Measurements from ENCODE around the gene OSMR.

Gene OSMR

DNA sequence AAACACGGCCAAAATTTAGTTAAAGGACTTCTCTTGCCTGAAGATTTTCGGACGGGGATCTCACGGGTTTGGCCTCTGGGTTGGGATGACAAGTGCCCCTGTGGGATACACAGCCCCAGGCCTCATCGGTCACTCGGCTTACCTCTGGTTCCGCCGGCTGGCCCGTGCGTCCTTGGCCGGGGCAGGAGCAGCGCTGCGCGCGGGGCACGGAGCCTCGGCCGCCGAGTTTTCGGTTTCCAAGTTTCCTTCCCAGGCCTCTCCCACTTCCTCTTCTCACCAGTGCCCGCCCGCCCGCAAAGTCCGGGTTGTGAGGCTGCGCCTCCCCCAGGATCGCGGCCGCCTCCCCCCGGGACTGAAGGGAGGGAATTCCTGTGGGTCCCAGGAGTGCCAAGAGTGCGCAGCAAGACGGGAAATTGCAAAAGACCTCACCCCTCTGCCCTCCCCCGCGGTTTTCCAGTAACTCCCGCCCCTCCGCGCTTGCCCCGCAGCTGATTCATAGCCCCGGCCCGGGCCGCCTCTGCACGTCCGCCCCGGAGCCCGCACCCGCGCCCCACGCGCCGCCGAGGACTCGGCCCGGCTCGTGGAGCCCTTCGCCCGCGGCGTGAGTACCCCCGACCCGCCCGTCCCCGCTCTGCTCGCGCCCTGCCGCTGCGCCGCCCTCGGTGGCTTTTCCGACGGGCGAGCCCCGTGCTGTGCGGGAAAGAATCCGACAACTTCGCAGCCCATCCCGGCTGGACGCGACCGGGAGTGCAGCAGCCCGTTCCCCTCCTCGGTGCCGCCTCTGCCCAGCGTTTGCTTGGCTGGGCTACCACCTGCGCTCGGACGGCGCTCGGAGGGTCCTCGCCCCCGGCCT is at the start of gene OSMR:
TSS of gene OSMR (plus strand) at position 487 of the 853 bp plus-strand sequence. CDS start 23,033 bp downstream, outside the sequence.
- DNase-seq: no peak

DNA sequence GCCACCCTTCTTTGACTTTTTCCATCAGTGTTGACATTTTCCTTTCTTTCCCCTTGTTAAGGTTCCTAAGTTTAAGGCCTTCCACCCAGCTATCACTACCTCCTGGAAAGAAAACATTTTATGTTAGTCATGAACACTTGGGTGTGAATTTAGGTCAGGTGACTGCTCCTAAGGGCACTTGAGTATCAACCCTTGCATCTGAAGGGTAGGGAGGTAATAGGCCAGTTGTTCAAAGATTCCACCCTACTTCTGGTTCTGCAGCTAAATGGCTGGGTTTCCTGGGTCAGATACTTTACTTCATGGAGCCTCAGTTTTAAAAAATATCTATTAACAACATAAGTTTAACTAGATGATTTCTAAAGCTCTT is 49.1 kb upstream of the OSMR start:
- no peak for DNase-seq

GRCh38 chr5:38797838-38798237 is 48.0 kb upstream of the OSMR start:
- no peak for DNase-seq

GRCh38 chr5:38799556-38800377 is 46.0 kb upstream of the OSMR start:
- DNase-seq: no peak

DNA sequence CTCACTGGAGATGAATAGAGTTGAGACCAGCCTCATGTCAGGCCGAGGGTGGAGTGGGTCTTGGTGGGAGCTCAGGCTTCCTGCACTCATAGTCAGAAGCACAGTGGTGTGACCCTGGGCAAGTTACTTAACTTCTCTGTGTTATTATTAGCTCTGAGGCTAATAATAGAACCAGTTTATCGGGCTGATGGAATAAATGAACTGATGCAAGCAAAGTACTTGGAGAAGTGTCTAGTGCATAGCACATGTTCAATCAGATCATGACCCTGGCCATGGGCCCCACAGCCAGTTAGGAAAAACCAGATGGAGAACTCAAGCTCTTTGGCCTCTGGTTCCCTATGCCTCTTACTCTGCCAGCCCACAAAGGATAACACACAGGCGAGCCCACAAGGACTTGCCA is 45.3 kb upstream of the OSMR start:
- DNase-seq: no peak

- DNase-seq: no peak
Measured at GRCh38 chr5:38802125-38802524, 43.7 kb upstream of the OSMR start.

GRCh38 chr5:38803246-38803645 is 42.6 kb upstream of the OSMR start:
- no peak for DNase-seq

DNA sequence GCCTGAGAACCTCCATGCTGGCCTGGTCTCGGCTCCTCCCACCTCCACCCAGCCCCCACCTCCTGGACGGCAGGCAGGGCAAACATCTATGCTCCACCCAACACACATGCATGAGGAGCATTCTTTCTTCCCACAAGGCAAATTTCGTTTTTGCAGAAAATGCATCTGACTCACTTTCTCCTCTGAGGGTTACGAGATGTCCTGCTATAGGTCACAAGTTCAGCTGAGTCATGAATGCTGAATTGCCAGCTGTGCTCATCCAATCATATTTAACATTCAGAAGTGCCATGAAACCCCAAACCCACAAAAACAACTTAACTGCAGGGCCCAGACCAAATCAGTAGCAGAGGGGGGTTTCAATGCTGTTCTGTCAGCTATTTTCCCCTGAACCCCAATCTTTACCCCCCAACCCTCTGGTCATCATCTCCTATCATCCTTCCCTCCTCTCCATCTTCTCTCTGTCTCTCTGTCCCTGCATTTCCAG is 39.0 kb upstream of the OSMR start:
- no peak for DNase-seq

- DNase-seq: no peak
Measured at GRCh38 chr5:38807570-38808483, 38.0 kb upstream of the OSMR start.

GRCh38 chr5:38808666-38809343 is 37.0 kb upstream of the OSMR start:
- DNase-seq: no peak

DNA sequence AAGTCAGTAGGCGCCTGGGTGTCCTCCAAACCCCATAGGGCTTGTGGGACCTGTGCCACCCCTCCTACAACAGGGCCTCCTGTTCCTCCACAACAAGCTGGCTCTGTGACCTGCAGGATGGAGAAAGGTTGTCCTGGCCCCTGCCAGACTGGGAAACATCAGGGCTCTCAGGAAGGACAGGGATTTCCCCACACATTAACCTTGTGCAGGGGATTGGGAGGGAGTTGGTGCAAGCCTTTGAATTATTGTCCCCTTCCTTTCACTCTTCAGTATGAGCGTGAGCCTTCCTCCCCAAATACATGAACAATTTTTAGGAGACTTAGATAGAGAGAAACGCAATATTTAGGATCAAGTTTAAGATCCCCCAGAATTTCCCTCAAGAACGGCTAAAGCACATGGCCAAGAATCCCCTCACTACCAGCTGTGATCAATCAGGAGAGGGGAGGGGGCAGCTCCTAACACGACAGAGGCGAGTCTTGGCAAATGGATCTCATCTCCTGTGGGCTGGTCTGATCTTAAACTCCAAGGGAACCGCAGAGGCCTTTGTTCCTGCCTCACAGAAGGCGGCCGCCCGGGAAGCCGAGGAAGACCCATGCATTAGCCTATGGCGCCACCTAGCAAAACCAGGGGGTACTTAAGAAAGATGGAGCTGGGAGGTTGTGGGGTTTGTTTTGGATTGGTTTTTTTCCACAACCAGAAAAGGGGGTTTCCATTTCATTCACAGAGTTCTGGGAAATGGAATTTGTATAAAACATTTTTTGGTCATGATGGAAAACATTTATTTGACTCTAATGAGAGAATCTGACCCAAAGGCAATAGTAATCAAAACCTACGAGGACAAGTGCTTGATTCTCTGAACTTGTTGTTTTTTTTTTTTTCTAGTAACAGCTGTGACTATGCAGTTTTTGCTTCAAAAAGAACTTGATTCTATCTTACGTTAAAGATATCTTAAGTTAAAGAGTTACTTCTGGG is 36.1 kb upstream of the OSMR start:
- peak; percentile 12 for DNase-seq

- no peak for DNase-seq
Measured at GRCh38 chr5:38814879-38815278, 30.9 kb upstream of the OSMR start.

- DNase-seq: no peak
Measured at GRCh38 chr5:38816083-38817030, 29.5 kb upstream of the OSMR start.

GRCh38 chr5:38821679-38822078 is 24.1 kb upstream of the OSMR start:
- DNase-seq: no peak

DNA sequence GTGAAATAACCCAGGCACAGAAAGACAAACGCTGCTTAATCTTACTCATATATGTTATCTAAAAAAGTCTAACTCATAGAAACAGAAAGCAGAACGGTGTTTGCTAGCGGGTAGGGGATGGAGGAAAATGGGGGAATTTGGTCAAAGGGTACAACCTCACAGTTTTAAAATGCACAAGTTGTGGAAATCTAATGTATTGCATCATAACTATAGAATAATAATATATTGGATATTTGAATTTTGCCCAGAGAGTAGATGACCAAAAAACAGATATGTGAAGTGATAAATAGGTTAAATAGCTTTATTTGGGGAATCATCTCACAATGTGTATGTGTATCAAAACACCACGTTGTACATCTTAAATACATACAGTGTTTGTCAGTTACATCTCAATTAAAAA is 22.3 kb upstream of the OSMR start:
- DNase-seq: no peak

GRCh38 chr5:38824821-38825220 is 21.0 kb upstream of the OSMR start:
- DNase-seq: no peak

GRCh38 chr5:38825494-38825893 is 20.3 kb upstream of the OSMR start:
- no peak for DNase-seq

- DNase-seq: no peak
Measured at GRCh38 chr5:38827525-38827924, 18.3 kb upstream of the OSMR start.

DNA sequence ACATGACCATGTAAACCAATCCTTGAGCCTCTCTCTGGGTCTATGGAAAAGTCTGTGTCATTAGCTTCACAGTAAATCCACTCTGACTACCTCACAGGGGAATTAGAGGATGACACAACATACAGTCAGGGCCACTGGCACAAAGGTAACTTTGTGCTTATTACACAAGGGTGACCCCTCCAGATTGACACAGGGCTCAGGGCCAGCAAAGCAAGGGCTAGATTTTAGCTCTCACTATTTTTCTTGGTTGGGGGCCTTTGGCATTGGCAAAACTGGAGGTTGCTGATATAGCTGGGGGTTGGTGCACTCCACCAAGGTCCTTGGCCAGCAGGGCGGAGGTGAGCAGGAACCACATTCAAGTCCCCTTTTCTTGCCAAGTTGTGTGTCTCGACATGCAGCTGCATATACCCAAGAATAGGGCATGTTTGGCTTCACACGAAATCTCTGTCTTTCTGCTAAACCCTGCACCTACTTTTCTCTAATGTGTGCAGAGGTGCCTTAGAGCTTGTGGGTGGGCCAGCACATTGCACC is 15.2 kb upstream of the OSMR start:
- no peak for DNase-seq

GRCh38 chr5:38831117-38831516 is 14.7 kb upstream of the OSMR start:
- DNase-seq: no peak

Data from stimulated activated naive CD4-positive, alpha-beta T cell treated with Interleukin-2 at 50 U/mL for 16 hours (primary cell).